HepG2 (cell line): ENCODE data around the gene CDSN. TPM values are rescaled to one million over a fixed set of nuclear protein-coding genes. Genes with fewer than 3 reads are reported as not detected.

Source experiments
- ATF4 ChIP-seq, 2 experiments: fragments of 450-650 bp in 1 of 2; sonication (generic) in 1 of 2; formaldehyde crosslinking; IDR thresholded peaks; 2 replicates each; pipeline versions ENCODE4 v1.5.0 to v1.8.0; 2020 to 2022; ENCODE audit warnings: mild to moderate bottlenecking in 1 of 2, missing genetic modification reagents in 1 of 2
- CCAR2 ChIP-seq: fragments of 200-400 bp; formaldehyde crosslinking; optimal IDR thresholded peaks from 2 replicates; pipeline ENCODE3; 2018; ENCODE audit warnings: low read depth, mild to moderate bottlenecking, low read length, moderate library complexity
- CHCHD3 ChIP-seq: sonication (generic); formaldehyde crosslinking; IDR thresholded peaks from 2 replicates; pipeline ENCODE4 v1.8.0; 2022; ENCODE audit warnings: mild to moderate bottlenecking, missing genetic modification reagents, moderate library complexity
- HOXA9 ChIP-seq: sonication (generic); formaldehyde crosslinking; IDR thresholded peaks from 2 replicates; pipeline ENCODE4 v1.8.1; 2022; ENCODE audit warnings: missing genetic modification reagents, mild to moderate bottlenecking, moderate library complexity, borderline replicate concordance
- NR0B2 ChIP-seq: sonication (generic); formaldehyde crosslinking; IDR thresholded peaks from 2 replicates; pipeline ENCODE4 v1.4.0; 2020; ENCODE audit warnings: mild to moderate bottlenecking, missing genetic modification reagents
- SOX13 ChIP-seq, 3 experiments: fragments of 450-650 bp in 1 of 3; sonication (generic) in 1 of 3; formaldehyde crosslinking in 1 of 3; IDR thresholded peaks in 2 of 3; conservative IDR thresholded peaks in 1 of 3; 2 replicates each; pipeline versions ENCODE4 v1.5.0 to v1.6.1; 2016 to 2020; ENCODE audit warnings: antibody characterized with exemption in 1 of 3, mild to moderate bottlenecking in 1 of 3, missing compliant biosample characterization in 1 of 3, missing genetic modification reagents in 1 of 3, moderate library complexity in 1 of 3
- SPEN ChIP-seq: sonication (generic); formaldehyde crosslinking; IDR thresholded peaks from 2 replicates; pipeline ENCODE4 v1.5.1; 2020; ENCODE audit warnings: low read depth, mild to moderate bottlenecking, missing genetic modification reagents
- ZBTB7A ChIP-seq: sonication (generic); formaldehyde crosslinking; IDR thresholded peaks from 2 replicates; pipeline ENCODE4 v1.8.0; 2022; ENCODE audit warnings: mild to moderate bottlenecking, missing genetic modification reagents
- ZBTB7B ChIP-seq: sonication (generic); formaldehyde crosslinking; IDR thresholded peaks from 2 replicates; pipeline ENCODE4 v1.4.0; 2020; ENCODE audit warnings: missing genetic modification reagents
- ZGPAT ChIP-seq: IDR thresholded peaks from 2 replicates; pipeline ENCODE4 v1.6.1; 2016; ENCODE audit warnings: mild to moderate bottlenecking
- ZNF230 ChIP-seq: sonication (generic); formaldehyde crosslinking; IDR thresholded peaks from 2 replicates; pipeline ENCODE4 v1.4.0; 2020; ENCODE audit warnings: mild to moderate bottlenecking, missing genetic modification reagents
- ZNF281 ChIP-seq: sonication (generic); formaldehyde crosslinking; IDR thresholded peaks from 2 replicates; pipeline ENCODE4 v1.4.0; 2020; ENCODE audit warnings: missing genetic modification reagents, borderline replicate concordance
- ZNF350 ChIP-seq: sonication (generic); formaldehyde crosslinking; IDR thresholded peaks from 2 replicates; pipeline ENCODE4 v1.4.0; 2020; ENCODE audit warnings: mild to moderate bottlenecking, low read depth, missing genetic modification reagents, borderline replicate concordance
- ZNF431 ChIP-seq: sonication (generic); formaldehyde crosslinking; IDR thresholded peaks from 2 replicates; pipeline ENCODE4 v1.9.0; 2022; ENCODE audit warnings: missing genetic modification reagents, low read depth, mild to moderate bottlenecking, borderline replicate concordance
- ZNF775 ChIP-seq: sonication (generic); formaldehyde crosslinking; IDR thresholded peaks from 2 replicates; pipeline ENCODE4 v1.4.0; 2020; ENCODE audit warnings: missing genetic modification reagents, mild to moderate bottlenecking, moderate library complexity, borderline replicate concordance
- ZNF83 ChIP-seq: sonication (generic); formaldehyde crosslinking; IDR thresholded peaks from 2 replicates; pipeline ENCODE4 v1.4.0; 2020; ENCODE audit warnings: missing genetic modification reagents, mild to moderate bottlenecking, borderline replicate concordance
- ZSCAN5A ChIP-seq: sonication (generic); formaldehyde crosslinking; IDR thresholded peaks from 2 replicates; pipeline ENCODE4 v1.8.0; 2022; ENCODE audit warnings: mild to moderate bottlenecking, missing genetic modification reagents, borderline replicate concordance
- polyA plus RNA-seq, 8 experiments: library from polyadenylated mRNA; depleted of rRNA in 3 of 8; stranded (reverse) in 7 of 8; unstranded in 1 of 8; fragments of >200 nt; fragmentation: Illumina TruSeq in 4 of 8; extraction: Trizol in 4 of 8; gene quantifications; 2 replicates each; pipeline versions ENCODE4 v1.2.1 to v1.2.3, GENCODE V29; 2011 to 2016; ENCODE audit warnings: low read depth in 4 of 8, missing spikeins in 1 of 8, mixed read lengths in 1 of 8; ENCODE audit not compliant: insufficient read depth in 1 of 8
- total RNA-seq, 5 experiments: library from RNA; depleted of rRNA; stranded (reverse); fragments of >200 nt; fragmentation: Illumina TruSeq; extraction: Trizol; gene quantifications; 2 replicates each; pipeline ENCODE4 v1.2.3, GENCODE V29; 2016; ENCODE audit warnings: low read depth in 1 of 5

CDSN gene
- total and polyA plus RNA-seq, 2 of the 13 experiments (the other 11 are each of a cell fraction or from before 2014, with no cell fraction given) = not detected

- TF ChIP-seq ZNF281 (CRISPR knock-in tag) (0 out of 2 replicates have a peak, but pooled peaks have one; percentile 3), ZNF775 (CRISPR knock-in tag) (peak; percentile 50; the same call in 1 of the 2 replicates), CHCHD3 (CRISPR knock-in tag) (0 out of 2 replicates have a peak, but pooled peaks have one; percentile 18), ZBTB7B (CRISPR knock-in tag) (0 out of 2 replicates have a peak, but pooled peaks have one; percentile 15), ZNF431 (CRISPR knock-in tag) (peak; percentile 19; the same call in 1 of the 2 replicates), ZSCAN5A (CRISPR knock-in tag) (peak; percentile 81), SPEN (CRISPR knock-in tag) (peak; percentile 94), ZGPAT (CRISPR knock-in tag) (peak; percentile 39; the same call in 1 of the 2 replicates), ZBTB7A (CRISPR knock-in tag) (no peak), ZNF83 (CRISPR knock-in tag) (peak; percentile 2; the same call in 1 of the 2 replicates), CCAR2 (no peak), SOX13 (IDR thresholded peaks at IDR 0.05) (no peak), SOX13 (CRISPR knock-in tag; conservative IDR thresholded peaks at IDR 0.05 in 1 of 2, IDR thresholded peaks at IDR 0.05 in 1 of 2) (no peak; a peak in 1 of 4 replicates), ATF4 (CRISPR knock-in tag; IDR thresholded peaks at IDR 0.05) (peak in 1 of 2 experiments; percentile 85; a peak in 2 of 4 replicates), NR0B2 (CRISPR knock-in tag) (peak; percentile 69; the same call in 1 of the 2 replicates), HOXA9 (CRISPR knock-in tag) (peak; percentile 86; the same call in 1 of the 2 replicates), ZNF350 (peak; percentile 42; the same call in 1 of the 2 replicates), ZNF230 (CRISPR knock-in tag) (0 out of 2 replicates have a peak, but pooled peaks have one; percentile 35)
These were observed 38.1 kb upstream of the CDSN start, which contains the start of gene TCF19 (continued) for GRCh38 chr6:31158140-31158862.
